ENCODE data around the gene SLC16A13.

DNA sequence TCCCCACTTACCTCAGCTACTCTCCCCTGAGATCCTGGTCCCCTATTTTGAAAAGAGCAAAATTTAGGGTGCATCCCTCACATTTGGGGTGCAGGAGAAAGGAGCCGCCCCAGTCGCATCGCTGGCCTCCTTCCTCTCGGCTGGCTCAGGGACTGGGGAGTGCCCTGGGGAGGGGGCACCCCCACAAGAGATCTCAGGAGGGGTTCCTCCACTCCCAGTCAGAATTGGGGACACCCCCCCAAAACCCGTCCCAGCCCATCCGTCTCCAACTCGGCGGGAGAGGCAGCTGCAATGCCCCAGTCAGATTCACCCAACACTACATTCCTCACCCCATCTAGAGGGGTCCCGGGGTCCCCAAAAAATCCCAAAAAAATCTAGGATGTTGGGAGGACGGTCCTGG lies 16.4 kb upstream of the SLC16A13 start:
- TF ChIP-seq, protein P1, sequence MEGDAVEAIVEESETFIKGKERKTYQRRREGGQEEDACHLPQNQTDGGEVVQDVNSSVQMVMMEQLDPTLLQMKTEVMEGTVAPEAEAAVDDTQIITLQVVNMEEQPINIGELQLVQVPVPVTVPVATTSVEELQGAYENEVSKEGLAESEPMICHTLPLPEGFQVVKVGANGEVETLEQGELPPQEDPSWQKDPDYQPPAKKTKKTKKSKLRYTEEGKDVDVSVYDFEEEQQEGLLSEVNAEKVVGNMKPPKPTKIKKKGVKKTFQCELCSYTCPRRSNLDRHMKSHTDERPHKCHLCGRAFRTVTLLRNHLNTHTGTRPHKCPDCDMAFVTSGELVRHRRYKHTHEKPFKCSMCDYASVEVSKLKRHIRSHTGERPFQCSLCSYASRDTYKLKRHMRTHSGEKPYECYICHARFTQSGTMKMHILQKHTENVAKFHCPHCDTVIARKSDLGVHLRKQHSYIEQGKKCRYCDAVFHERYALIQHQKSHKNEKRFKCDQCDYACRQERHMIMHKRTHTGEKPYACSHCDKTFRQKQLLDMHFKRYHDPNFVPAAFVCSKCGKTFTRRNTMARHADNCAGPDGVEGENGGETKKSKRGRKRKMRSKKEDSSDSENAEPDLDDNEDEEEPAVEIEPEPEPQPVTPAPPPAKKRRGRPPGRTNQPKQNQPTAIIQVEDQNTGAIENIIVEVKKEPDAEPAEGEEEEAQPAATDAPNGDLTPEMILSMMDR (IDR thresholded peaks at IDR 0.05): no peak
- TF ChIP-seq POLR2A (IDR thresholded peaks at IDR 0.05) (no peak), EP300 (IDR thresholded peaks at IDR 0.05) (no peak)

Measured in tibial nerve (tissue), 4 donors.